Astrocyte (in vitro differentiated cells and primary cell): Measurements from ENCODE around the gene WRAP53.

Experiments used
- CTCF ChIP-seq: IDR thresholded peaks from 2 replicates; pipeline ENCODE4 v1.5.1; 2011; ENCODE audit warnings: low read depth, mild to moderate bottlenecking, inconsistent platforms, low read length, moderate library complexity; ENCODE audit not compliant: insufficient read depth
- EZH2 ChIP-seq: IDR thresholded peaks from 2 replicates; pipeline ENCODE4 v1.6.1; 2012; ENCODE audit warnings: mild to moderate bottlenecking, low read length, inconsistent platforms; ENCODE audit not compliant: insufficient read depth

GRCh38 chr17:7712111-7712771 is 24.0 kb downstream of the WRAP53 start:
- no peak for TF ChIP-seq CTCF
- TF ChIP-seq EZH2: no peak
